AG09309 (cell line): ENCODE measurements around the gene ZFP36L2.

Source experiments
- DNase-seq: peaks from one replicate; pipeline ENCODE4 v3.0.0-alpha.2; 2010; ENCODE audit warnings: low read depth
- H3K4me3 ChIP-seq: 2 replicates; pipeline ENCODE4 v1.5.1; 2011; ENCODE audit warnings: mild to moderate bottlenecking, low read depth, low read length, moderate library complexity; ENCODE audit not compliant: control insufficient read depth
- TF ChIP-seq, protein P1 (sequence below): IDR thresholded peaks from 2 replicates; pipeline ENCODE4 v1.5.1; 2011; ENCODE audit warnings: mild to moderate bottlenecking, low read depth, low read length, inconsistent platforms; ENCODE audit not compliant: insufficient read depth, control insufficient read depth; ENCODE audit errors: missing control alignments

The ZFP36L2 gene

DNA sequence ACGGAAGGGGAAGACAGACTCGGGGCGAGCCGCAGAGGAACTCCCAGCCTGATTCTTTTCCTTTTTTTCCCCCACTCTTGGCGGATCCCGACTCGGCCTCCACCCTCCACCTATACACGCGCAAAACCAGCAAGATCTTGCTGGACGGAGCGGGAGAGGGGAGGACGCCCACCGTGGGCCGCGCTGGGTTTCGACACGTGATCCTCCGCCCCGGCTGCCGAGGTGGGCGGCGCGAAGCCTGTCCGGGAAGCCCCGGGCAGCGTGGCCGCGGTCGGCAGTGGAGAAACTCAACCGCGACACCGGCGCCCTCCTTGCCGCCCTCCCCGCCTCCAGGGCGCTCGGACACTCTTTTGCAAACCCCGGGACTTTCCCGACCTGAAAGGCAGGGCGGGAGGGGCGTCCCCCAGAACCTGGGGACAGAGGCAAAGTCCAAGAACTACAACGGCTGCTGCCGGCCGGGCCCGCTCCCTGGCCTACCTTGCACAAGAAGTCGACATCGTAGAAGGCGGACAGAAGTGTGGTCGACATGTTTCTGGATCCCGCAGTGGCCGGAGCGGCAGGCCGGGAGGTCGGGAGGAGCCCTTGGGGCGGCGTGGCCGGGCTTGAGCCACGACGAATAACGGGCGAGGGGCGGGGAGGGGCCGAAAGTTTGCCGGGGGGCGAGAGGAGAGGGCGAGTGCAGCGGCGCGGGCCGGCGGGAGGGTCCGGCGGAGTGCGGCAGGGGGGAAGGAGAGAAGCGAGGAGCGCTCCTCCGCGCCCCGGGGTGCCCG, 433 bp downstream of the ZFP36L2 start:
- TF ChIP-seq, protein P1, sequence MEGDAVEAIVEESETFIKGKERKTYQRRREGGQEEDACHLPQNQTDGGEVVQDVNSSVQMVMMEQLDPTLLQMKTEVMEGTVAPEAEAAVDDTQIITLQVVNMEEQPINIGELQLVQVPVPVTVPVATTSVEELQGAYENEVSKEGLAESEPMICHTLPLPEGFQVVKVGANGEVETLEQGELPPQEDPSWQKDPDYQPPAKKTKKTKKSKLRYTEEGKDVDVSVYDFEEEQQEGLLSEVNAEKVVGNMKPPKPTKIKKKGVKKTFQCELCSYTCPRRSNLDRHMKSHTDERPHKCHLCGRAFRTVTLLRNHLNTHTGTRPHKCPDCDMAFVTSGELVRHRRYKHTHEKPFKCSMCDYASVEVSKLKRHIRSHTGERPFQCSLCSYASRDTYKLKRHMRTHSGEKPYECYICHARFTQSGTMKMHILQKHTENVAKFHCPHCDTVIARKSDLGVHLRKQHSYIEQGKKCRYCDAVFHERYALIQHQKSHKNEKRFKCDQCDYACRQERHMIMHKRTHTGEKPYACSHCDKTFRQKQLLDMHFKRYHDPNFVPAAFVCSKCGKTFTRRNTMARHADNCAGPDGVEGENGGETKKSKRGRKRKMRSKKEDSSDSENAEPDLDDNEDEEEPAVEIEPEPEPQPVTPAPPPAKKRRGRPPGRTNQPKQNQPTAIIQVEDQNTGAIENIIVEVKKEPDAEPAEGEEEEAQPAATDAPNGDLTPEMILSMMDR = no peak
- H3K4me3 ChIP-seq = peak overlapping the region; percentile 72
- no peak for DNase-seq

DNA sequence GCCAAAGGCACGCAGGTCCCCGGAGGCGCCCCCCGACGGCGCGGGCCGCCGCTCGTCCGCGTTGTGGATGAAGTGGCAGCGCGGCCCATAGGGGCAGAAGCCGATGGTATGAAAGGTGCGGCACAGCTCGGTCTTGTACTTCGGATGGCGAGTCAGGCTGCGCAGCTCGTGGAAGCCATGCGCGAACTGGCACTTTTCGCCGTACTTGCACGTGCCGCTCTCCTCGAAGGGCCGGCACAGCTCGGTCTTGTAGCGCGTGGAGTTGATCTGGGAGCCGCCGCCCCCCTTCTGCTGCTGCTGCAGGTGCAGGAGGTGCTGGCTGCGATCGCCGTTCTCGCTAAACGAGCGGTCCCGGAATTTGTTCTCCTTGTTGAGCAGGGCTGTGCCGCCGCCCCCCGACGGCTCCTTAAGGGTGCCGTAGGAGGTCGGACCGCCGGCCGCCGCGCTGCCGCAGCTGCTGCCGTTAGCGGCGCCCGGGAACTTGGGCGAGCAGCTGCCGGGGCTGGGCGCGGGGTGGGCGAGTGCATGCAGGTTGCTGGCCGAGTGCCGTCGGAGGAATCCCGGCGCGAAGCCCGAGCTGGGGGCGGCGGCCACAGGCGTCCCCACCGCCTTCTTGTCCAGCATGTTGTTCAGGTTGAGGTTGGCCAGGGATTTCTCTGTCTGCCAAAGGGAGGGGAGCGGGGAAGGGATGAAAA, 1.2 kb downstream of the ZFP36L2 start:
- TF ChIP-seq, protein P1 = no peak
- H3K4me3 ChIP-seq = peak overlapping the region; percentile 72
- no peak for DNase-seq

DNA sequence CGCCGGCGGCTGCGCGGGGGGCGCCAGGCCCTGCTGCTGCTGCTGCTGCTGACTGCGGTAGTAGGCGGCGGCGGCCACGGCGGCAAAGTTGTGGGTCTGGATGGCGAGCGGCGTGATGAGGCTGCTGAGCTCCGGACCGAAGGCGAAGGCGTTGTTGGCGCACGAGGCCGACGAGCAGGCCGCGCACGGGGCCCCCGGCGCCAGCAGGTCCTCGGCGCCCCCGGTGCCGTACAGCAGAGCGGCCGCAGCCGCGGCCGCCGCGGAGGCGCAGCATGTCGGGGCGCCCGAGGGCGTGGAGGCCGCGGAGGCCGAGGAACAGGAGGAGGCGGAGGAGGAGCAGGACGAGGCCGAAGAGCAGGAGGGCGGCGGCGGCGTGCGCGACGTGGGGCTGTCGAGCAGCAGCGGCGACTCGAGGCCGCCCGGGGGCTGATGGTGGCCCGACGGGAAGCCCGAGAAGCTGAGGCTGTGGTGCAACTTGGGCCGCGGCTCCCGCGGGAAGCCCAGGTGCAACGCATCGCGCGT, 1.8 kb downstream of the ZFP36L2 start:
- no peak for DNase-seq
- peak overlapping the region; percentile 72 for H3K4me3 ChIP-seq
- TF ChIP-seq, protein P1 = no peak

DNA sequence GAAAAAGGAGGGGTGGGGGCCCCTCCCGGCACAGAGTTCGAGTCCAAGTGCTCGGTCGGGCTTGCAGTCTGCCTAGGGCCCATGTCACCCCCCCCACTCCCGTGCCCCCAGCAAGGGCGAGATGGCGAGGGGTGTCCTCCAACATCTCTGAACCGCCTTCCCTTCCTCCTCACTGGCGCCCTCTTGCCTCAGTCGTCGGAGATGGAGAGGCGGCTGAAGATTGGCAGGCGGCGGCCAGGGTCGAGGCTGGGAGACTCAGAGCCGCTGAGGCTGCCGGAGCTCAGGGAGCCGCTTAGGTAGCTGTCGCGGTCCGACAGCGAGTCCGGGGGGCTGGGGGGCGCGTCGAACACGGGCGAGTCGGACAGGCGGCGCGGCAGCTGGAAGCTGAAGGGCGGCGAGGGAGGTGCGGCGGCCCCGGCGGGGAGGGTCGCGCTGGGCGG, 2.3 kb downstream of the ZFP36L2 start:
- TF ChIP-seq, protein P1 = peak; percentile 71
- DNase-seq = no peak
- peak overlapping the region; percentile 72 for H3K4me3 ChIP-seq

DNA sequence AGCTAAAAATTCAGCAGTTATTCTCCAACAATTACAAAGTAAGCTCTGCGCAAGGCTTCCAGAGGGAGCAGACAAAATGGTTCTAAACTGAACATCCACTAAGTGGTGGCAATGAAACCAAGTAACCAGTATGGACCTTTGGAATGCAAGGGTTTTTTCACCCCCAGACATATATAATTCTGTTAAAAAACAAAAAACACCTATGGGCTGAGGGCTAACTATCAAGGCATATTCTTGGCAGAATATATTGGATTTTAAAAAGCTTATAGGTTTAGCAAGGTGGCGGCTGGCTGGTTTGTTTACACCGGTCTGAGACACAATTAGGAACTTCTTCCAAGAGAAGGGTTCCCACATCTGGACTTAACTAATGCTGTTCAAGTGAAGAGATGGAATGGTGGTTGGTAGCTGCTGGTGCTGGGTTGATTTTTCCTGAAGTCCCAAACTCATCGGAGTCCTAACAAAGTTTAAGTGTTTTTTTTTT, 2.8 kb downstream of the ZFP36L2 start:
- H3K4me3 ChIP-seq = peak overlapping the region; percentile 72

More for the DNA sequence above, 2.8 kb downstream of the ZFP36L2 start:
- TF ChIP-seq, protein P1 = no peak
- no peak for DNase-seq
